GM19043 (cell line): Measurements from ENCODE around the gene TMEM185B.
"Not testable (repeated sequence)": the region's sequence is repeated elsewhere in the genome, so short reads cannot be mapped to it uniquely, and the experiment has no call there.

ENCODE experiments used
- ATAC-seq: cut with Tn5 transposase; IDR thresholded peaks from one replicate; pipeline ENCODE4 v1.9.1; 2021; ENCODE audit warnings: low read depth; ENCODE audit not compliant: unreplicated experiment

Gene TMEM185B

DNA sequence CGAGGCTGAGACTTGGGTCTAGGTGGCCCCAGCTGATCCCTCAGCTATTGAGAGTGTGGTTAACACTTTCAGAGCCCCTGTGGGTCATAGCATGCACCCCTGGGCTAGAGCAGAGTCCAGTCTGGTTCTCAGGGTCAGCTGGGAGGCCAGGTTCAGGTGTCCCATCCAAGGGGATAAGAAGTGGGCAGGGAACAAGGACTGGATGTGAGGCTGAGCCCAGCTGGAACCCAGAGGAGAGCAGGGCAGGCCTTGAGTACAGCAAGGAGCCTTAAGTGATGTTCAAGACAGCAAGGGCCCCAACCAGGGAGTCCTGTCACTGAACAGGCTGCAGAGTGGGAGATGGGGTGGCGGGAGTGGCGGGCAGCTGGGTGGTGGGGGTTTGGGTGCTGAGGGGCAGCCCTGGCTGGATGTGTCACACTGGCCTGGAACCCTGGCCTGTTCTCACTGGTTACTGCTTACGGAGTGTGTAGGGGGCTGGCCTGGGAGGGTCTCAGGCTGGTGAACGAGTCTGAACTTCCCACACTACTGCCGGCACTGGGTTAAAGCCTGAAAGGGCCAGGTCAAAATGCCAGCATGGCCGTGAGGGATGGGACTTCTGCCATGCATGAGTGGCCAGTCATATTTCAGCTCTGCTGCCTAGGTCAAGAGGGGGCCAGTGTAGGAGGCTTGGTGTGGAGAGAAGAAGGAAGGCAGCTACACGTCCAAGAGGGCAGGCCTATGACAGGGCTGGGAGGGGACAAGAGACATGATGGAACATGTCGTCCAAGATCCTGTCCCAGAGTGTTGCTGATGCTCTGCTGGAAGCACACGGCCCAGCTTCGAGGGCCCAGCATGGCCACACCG lies 13.6 kb downstream of the TMEM185B start:
- ATAC-seq: no peak

DNA sequence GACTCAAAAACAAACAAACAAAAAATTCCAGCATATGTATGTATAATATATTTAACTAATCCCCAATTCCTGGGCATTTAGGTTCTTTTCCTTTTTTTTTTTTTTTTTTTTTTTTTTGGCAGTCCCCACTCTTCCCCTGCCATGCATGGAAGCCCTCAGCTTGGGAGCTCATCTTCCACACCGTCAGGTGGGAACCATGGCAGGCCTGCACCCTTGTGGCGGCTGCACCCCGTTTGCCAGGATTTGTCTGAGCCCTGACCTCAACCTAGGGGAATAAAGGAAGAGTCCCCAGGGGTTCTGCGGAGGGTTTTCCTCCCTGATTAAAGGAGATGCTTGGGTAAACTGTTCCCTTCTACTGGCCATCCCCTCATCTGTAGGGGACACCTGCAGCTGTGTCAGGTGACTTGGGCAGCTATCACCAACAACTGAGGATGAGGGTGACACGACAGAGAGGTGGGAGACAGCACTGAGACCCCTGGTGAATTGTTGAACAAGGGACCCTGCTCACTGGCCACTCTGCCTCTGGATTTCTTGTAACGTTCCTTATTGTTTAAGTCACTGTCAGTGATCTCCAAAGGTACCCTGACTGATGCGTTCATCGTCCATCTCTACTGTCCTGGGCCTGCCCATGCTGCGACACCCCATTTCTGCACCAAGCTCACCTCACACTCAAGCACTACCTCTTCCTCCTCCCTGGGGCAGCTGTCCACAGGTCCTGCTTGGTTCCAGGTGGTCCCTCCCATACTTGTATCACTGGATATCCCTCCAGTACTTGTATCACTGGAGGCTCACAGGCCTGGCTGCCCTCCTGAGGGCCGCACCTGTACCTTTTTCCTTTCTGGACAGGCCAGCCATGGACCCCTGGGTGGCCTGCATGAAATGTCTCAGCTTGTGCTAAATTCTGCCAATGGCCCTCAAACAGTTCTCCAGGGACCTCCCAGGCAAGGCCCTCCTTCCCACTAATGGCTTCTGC lies 14.5 kb downstream of the TMEM185B start:
- ATAC-seq: no peak

DNA sequence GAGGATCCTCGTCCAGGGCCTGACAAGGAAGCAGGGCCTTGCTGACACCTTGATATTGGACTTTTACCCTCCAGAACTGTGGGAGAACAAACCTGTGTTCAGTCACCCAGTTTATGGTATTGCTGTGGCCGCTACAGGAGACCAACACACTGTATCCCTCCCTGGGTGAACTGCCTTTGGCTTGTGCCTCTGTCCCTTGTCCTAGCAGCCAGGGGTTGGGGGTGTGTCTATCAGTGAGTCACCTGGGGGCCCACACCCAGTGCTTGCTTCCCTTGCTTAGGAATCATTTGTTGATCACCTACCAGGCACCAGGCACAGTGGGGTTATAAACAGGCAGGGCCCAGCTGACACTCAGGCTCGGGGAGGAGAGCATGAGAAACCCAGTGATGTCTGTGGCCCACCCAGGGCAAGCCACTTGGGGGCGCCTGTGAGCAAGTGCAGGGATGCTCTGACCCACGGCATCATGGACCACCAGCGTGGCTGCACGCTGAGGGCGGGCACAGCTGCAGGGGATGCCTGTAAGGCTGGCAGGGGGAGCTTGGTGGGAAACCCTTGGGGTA lies 17.1 kb downstream of the TMEM185B start:
- ATAC-seq: no peak

DNA sequence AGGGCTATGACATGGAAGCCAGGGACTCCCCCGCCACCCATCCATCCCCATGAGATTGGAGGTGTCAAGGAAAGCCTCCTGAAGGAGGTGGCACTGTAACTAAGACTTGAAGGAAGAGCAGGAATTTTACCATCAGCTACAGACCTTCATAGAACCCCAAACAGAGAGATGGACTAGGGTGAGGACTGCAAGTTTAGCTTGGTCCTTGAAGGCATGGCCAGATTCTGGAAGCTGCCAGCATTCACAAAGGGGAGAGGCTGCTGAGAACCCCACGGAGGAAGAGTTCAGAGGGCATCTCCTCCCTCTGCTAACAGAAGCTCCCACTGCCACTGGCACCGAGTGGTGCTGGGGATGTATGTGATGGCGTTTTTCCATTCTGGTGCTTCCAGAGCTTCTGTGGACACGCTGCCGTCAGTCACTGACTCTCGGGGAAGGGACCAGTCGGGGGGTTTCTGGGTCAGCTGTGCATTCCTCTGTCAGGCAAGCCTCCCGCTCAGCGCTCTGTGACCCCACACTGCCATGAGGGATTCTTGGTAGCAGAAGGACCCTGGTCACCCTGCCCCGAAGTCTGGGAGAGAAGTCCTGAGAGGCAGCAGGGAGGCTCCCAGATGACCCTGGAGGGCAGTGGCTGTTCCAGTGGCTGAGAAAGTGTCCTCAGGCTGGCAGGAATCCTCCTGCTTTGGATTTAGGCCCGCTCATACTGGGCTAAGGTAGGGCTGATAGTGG lies 18.1 kb downstream of the TMEM185B start:
- no peak for ATAC-seq

DNA sequence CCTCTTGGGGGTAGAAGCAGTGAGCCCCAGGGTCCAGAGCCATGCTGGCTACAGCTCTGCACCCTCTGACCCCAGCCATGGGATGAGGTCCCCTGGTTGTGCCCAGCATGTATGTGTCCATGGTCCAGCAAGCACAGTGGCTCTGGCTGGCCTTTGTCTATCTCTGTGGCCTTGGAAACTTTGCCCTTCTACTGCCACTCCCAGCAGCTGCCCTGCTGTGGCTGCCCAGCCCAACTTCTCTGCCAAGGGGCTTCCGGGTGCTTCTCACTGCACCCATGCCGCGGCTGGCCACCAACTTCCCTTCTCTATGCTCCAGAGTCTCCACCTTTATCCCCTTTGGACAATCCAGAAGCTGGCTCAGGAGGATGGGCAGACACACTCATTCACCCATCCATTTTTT lies 18.8 kb downstream of the TMEM185B start:
- ATAC-seq: no peak

DNA sequence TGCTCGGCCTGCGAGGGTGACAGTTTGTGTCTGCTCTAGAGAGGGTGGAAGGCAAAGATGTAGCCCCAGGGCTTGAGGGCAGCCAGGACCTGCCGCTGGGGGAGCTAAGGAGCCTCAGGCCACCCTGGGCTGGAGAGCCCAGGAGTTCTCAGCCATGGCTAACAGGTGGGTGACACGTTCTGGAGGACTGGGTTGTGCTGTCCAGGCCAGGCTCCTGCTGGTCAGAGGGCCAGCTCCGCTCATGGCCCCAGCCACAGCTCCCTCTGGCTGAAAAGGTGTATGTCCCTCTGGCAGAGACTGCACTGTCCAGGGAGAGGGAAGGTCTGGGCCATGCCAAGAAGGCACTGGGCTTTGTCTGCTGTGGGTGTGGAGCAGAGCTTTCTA lies 19.2 kb downstream of the TMEM185B start:
- ATAC-seq: no peak

DNA sequence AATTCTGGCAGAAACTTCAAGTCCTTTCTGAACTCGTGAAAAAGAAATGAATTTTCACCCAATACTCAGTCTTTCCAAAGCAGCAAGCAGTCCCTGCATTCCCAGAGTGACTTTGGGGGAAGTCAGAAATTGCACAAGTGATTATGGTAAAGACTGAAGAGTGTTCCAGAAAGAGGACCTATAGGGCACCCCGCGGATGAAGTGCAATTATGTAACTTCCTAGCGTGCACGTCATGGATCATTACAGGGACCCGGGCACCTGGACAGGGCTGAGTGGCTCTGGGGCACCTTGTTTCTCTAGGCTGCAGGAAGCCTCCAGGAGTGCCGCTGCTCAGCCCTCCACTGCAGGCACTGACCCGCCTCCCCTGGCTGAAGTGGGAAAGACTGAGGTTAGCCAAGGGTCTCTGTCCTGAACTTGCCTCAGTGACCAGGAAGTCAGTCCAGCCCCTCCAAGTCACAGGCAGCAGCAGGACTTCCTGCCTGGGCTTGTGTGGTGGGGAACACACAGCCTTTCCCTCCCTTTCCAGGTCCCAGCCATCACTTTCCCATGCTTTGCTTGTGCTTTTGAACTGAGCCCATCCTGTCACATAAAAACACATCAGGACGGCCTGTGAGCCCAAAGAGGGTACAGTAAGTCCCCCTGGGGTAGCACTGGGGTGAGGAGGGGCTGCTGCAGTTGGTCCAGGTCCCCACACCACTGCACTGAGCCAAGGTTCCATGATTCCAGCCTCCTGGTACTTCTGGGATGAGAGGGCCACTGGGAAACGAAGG lies 19.8 kb downstream of the TMEM185B start:
- no peak for ATAC-seq

DNA sequence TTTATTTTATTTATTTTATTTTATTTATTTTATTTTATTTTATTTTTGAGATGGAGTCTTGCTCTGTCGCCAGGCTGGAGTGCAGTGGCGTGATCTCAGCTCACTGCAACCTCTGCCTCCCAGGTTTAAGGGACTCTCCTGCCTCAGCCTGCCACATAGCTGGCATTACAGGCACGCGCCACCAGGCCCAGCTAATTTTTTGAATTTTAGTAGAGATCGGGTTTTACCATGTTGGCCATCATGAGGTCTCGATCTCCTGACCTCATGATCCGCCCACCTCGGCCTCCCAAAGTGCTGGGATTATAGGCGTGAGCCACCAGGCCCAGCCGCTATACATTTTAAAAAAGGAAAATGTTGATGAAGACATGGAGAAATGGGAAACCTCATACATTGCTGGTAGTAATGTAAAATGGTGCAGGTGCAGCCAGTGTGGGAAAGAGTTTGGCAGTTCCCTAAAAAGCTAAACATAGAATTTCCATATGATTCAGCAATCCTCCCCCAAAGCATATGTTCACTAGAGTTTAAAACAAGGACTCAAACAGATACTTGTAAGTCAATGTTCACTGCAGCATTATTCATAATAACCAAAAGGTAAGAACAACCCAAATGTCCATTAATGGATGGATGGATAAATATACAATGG lies 23.3 kb downstream of the TMEM185B start:
- not testable (repeated sequence) for ATAC-seq

DNA sequence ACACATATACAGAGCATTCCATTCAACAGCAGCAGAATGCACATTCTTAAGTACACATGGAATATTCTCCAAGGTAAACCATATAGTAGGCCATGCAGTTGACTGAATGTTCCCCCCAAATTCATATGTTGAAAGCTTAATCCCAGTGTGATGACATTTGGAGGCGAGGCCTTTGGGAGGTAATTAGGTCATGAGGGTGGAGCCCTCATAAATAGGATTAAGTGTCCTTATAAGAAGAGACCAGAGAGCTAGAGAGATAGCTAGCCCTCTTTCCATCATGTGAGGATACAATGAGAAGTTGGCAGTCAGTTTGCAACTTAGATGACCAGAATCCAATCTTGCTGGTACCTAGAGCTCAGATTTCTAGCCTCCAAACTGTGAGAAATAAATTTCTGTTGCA lies 27.6 kb downstream of the TMEM185B start:
- ATAC-seq: no peak

DNA sequence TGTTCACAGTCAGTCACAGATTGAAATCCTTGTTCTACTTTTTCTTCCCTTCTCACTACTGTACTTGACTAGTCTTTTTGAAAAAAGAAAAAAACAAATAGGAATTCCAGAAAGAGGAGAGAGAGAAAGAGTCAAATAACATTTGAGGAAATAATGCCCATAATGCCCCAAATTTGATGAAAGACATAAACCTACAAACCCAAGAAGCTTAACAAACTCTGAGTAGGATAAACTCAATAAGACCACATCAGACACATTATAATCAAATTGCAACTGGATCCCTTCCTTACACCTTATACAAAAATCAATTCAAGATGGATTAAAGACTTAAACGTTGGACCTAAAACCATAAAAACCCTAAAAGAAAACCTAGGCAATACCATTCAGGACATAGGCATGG lies 30.9 kb downstream of the TMEM185B start:
- ATAC-seq: no peak

DNA sequence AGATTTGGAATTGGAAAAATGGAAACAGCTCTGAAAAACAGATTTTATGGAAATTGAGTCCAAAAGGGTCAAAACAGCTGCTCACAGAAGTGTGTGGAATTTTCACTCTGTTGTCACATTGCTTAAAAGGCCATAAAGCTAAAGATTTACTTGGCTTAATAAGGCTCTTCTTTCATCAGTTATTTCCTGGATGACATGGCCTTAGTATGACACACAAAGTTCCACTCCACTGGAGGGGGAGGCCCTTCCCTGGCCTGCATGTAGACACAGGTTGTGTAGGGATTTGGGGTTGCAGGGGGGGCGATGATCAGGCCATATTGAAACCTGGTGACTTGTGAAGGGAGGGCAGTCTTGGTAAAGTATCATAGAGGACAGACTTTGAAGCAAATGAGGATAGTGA lies 34.0 kb downstream of the TMEM185B start:
- no peak for ATAC-seq

DNA sequence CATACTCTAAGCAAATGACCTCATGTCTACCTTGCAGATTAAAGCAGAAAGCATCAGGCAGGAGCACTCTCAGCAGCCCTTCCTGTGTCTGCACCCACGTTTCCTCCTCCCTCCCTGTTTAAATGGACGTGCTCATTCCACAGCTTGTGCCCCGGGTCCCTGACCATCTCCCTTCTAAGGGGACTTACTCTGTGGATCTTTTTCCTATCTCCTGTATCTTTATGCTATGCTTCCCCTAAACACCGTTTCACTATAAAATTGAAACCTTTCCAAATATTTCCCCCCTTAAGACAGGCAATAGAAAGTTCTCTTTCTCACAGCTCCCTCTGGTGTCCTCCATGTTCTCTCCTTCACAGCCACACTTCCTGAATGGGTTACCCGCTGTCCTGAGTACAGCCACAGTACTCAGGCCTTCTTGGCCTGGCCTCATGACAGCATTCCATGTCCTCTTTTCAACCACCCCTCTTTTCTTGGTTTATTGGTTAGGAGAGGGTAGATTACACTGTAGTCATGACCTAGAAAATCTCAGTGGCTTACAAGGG lies 41.1 kb downstream of the TMEM185B start:
- no peak for ATAC-seq

DNA sequence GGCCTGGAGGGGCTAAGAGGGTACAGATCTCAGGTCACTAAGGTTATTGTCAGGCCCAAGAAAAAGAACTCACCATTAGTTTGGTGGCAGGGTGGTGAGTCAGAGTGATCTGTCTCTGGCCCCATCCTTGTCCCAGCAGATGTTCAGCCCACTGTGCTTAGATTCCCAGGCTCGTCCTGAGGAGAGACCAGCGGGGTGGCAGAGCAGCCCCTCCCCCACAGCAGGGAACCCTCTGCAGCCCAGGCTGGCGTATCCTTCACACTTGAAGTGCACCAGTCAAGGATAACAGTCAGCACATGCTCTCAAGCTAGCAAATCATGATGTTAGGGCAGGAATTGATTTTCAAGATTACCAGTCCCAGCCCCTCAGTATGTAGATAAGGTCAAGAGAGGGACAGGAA lies 43.1 kb downstream of the TMEM185B start:
- ATAC-seq: no peak

DNA sequence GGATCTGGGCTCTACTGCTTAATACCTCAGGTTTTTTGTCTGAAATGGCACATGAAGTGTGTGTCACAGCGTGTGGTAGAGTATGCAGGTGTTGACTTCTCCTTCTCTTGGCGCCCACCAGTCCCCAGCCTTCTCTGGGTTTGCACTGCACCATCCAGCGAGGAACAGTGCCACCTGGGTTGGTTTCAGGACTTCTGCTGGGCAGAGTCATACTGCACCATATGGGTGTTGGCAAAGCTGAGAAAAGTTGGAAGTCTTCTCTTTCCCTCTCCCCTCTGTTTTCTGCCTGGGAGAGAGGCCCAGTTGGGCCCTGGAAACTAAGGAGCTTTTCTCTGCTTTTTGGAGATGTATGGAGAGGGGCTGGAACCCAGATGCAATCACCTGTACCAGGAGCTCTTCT lies 43.8 kb downstream of the TMEM185B start:
- no peak for ATAC-seq

DNA sequence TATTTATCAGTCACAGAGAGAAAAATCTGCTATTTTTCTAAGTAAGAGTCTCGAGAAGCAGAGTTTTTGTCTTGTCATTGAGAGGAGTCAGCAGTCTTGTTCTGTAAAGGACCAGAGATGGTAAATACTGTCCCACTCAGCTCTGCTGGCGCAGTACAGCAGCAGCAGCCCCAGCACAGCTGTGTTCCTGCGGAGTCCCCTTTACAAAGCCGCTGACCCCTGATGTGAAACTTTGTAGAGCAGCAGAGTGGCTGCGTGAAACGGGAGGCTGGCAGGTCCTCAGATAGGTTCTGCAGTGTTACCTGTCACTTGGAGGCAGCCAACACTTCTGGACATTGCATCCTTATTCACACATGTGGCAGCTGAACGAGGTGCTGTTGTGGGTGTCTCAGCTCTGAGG lies 45.2 kb downstream of the TMEM185B start:
- ATAC-seq: no peak

DNA sequence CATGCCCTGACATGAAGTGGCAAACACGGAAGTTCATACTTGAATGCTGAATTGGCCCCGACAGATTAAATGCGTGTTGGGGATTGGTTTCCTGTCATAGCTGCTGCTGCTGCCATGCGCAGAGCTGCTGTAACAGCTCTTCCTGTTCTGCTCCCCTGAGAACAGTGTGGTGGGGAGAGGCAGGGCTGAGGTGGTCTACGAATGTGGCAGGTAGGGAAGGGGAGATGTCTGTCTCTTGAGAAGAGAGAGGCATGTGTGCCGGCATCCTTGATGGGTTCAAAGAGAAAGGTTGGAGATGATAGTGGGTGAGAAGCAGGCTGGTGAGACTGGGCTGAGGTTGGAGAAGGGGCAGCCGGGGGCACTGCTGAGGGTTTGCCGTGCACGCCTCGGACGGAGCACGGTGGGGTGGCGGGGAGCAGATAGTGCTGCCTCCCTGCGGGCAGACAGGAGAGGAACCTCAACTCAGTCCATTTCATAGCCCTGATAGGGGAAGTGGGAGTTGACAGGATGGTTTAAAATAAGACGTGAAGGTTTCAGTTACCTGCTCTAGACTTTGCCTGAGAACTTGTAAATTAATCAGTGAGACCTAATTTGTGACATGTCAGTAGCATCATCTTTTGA lies 46.1 kb downstream of the TMEM185B start:
- peak; percentile 96 for ATAC-seq

DNA sequence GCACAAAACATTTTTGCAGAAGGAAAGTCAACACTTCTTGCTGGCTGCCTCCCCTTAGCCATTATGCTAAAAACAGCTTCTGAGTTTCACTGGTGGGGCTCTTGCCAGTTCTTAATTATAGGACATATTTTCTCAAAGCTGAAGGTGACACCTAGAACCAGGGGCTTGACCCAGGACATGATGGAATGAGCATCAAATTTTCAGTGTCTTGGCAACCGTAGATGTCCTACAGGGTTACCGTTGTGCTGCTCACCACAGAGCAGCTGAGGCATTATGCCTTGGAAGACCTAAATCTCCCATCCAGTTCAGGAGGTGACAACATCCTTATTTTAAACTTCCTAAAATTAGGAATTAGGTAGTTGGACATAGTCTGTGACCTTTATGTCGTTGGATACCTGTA lies 46.7 kb downstream of the TMEM185B start:
- ATAC-seq: no peak

DNA sequence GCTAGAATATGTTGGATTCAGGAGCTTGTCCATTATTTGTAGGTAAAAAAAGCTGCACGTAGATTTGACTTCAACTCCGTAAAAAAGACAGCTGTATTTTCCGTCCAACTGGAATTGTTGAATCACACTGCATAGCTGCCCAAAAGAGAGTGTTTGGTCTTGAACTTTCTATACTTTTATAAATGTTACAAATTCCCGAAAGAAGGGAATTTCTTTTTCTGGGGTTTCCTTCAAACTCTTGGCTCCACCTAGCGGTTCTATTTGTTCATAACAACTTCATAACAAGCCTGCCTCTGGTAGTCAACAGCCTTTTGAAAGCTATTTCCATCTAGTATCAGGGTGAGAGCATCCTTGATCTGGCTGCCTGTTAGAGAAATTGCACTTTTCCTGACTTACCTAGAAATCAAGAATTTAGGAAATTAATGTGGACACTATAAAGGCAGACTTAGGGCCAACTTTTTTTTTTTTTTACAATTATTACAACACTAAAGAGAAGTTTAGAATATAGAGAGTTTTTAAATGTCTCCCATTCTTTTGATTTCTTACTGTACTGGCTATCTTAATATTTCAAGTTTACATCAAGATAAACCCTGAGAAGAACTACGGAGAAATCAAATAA lies 48.1 kb downstream of the TMEM185B start:
- ATAC-seq: no peak
